Smooth muscle cell (in vitro differentiated cells): ENCODE measurements around the gene SLCO2A1. TPM values are rescaled to one million over a fixed set of nuclear protein-coding genes. Genes with fewer than 3 reads are reported as not detected.

Source experiments
- DNase-seq: peaks from one replicate; lab custom pipeline; 2025; ENCODE audit not compliant: unreplicated experiment; lab: John Stamatoyannopoulos, UW
- H2AFZ ChIP-seq: fragments of 200-600 bp; sonication (generic); 2 replicates; pipeline ENCODE4 v1.6.0; 2016; ENCODE audit warnings: antibody characterized with exemption, low read depth, mild to moderate bottlenecking
- H3F3A ChIP-seq: fragments of 200-600 bp; sonication (generic); 2 replicates; pipeline ENCODE4 v1.6.0; 2017; ENCODE audit warnings: antibody characterized with exemption, low read depth
- H3K27ac ChIP-seq: fragments of 200-600 bp; sonication (generic); 2 replicates; pipeline ENCODE4 v1.5.1; 2016; ENCODE audit warnings: low read depth, mild to moderate bottlenecking
- H3K27me3 ChIP-seq: fragments of 200-600 bp; sonication (generic); 2 replicates; pipeline ENCODE4 v1.6.1; 2016; ENCODE audit warnings: low read depth, mild to moderate bottlenecking
- H3K36me3 ChIP-seq: fragments of 200-600 bp; sonication (generic); 2 replicates; pipeline ENCODE4 v1.5.1; 2016; ENCODE audit warnings: low read depth
- H3K4me1 ChIP-seq: fragments of 200-600 bp; sonication (generic); 2 replicates; pipeline ENCODE4 v1.5.1; 2016; ENCODE audit warnings: low read depth
- H3K4me2 ChIP-seq: fragments of 200-600 bp; sonication (generic); 2 replicates; pipeline ENCODE4 v1.6.0; 2016; ENCODE audit warnings: mild to moderate bottlenecking
- H3K4me3 ChIP-seq: fragments of 200-600 bp; sonication (generic); 2 replicates; pipeline ENCODE4 v1.5.1; 2016; ENCODE audit warnings: mild to moderate bottlenecking
- H3K79me2 ChIP-seq: fragments of 200-600 bp; sonication (generic); 2 replicates; pipeline ENCODE4 v1.6.0; 2016; ENCODE audit warnings: low read depth, mild to moderate bottlenecking
- H3K9ac ChIP-seq: fragments of 200-600 bp; sonication (generic); 2 replicates; pipeline ENCODE4 v1.6.0; 2016; ENCODE audit warnings: low read depth
- H3K9me3 ChIP-seq: fragments of 200-600 bp; sonication (generic); replicated peaks from 2 replicates; pipeline ENCODE4 v1.5.1; 2016; ENCODE audit warnings: low read depth
- H4K20me1 ChIP-seq: fragments of 200-600 bp; sonication (generic); 2 replicates; pipeline ENCODE4 v1.6.0; 2016; ENCODE audit warnings: low read depth
- CTCF ChIP-seq: fragments of 200-600 bp; sonication (generic); IDR thresholded peaks from 2 replicates; pipeline ENCODE4 v1.5.1; 2017; ENCODE audit warnings: borderline replicate concordance, mild to moderate bottlenecking, antibody characterized with exemption; ENCODE audit not compliant: insufficient read depth, poor library complexity, severe bottlenecking
- WGBS: methylation state at CpG from one replicate; pipeline ENCODE4 v1.1.7; 2016; ENCODE audit warnings: low lambda C conversion rate; 5-methylcytosine and 5-hydroxymethylcytosine counted together
- polyA plus RNA-seq: library from polyadenylated mRNA; unstranded; fragments of >200 nt; fragmentation: Nextera tagmentation; extraction: Ambion mirVana; gene quantifications from 2 replicates; pipeline ENCODE4 v1.2.1, GENCODE V29; 2016
- total RNA-seq: library from RNA; depleted of rRNA; stranded (reverse); fragments of >200 nt; gene quantifications from 2 replicates; pipeline ENCODE4 v1.2.3, GENCODE V29; 2014

The SLCO2A1 gene
- total and polyA plus RNA-seq, 2 experiments from 2014 or later, result 7.7 to 14.2 TPM

- no peaks in the 10 kb centered on the region for H3K4me1 ChIP-seq
- H3F3A ChIP-seq, result no peaks in the 10 kb centered on the region
- no peak for TF ChIP-seq CTCF
- no peaks in the 10 kb centered on the region for H3K36me3 ChIP-seq
- H3K27me3 ChIP-seq, result no peaks in the 10 kb centered on the region
- no peak overlapping the region for H3K4me3 ChIP-seq
- H3K9me3 ChIP-seq, result no peaks in the 10 kb centered on the region
- no peak overlapping the region for H3K4me2 ChIP-seq
- no peak overlapping the region for H3K27ac ChIP-seq
- H4K20me1 ChIP-seq, result no peaks in the 10 kb centered on the region
- 97% methylated on average over 5 of the region's 5 CpGs for WGBS
- H3K79me2 ChIP-seq, result no peaks in the 10 kb centered on the region
- DNase-seq, result no peak
- no peak overlapping the region for H2AFZ ChIP-seq
- no peak overlapping the region for H3K9ac ChIP-seq
Observed at GRCh38 chr3:134054231-134054630, 24.5 kb upstream of the SLCO2A1 start.

GRCh38 chr3:134052370-134052769 lies 22.6 kb upstream of the SLCO2A1 start:
- no peak for DNase-seq
- Histone ChIP-seq H3F3A (no peaks in the 10 kb centered on the region), H2AFZ (no peak overlapping the region), H3K79me2 (no peaks in the 10 kb centered on the region), H3K4me3 (no peak overlapping the region), H3K9ac (no peak overlapping the region), H3K27ac (no peak overlapping the region), H3K4me2 (no peak overlapping the region), H3K4me1 (no peaks in the 10 kb centered on the region), H3K9me3 (no peaks in the 10 kb centered on the region), H3K36me3 (no peaks in the 10 kb centered on the region), H3K27me3 (no peaks in the 10 kb centered on the region), H4K20me1 (no peaks in the 10 kb centered on the region)
- WGBS, result 87% methylated on average over 4 of the region's 4 CpGs
- no peak for TF ChIP-seq CTCF

- H3K4me2 ChIP-seq, result no peak overlapping the region
- no peaks in the 10 kb centered on the region for H3F3A ChIP-seq
- no peaks in the 10 kb centered on the region for H3K9me3 ChIP-seq
- no peaks in the 10 kb centered on the region for H4K20me1 ChIP-seq
- no peak for TF ChIP-seq CTCF
- WGBS, result 71% methylated on average over 1 of the region's 1 CpG
- H3K79me2 ChIP-seq, result no peaks in the 10 kb centered on the region
- no peak overlapping the region for H3K4me3 ChIP-seq
- H3K27me3 ChIP-seq, result no peaks in the 10 kb centered on the region
- H2AFZ ChIP-seq, result no peak overlapping the region
- H3K4me1 ChIP-seq, result no peaks in the 10 kb centered on the region
- H3K27ac ChIP-seq, result no peak overlapping the region
- no peaks in the 10 kb centered on the region for H3K36me3 ChIP-seq
- no peak for DNase-seq
- H3K9ac ChIP-seq, result no peak overlapping the region
Observed at GRCh38 chr3:134049676-134050075, 20.0 kb upstream of the SLCO2A1 start.

GRCh38 chr3:134048278-134048996 lies 18.7 kb upstream of the SLCO2A1 start:
- Histone ChIP-seq H3K4me3 (no peak overlapping the region), H3K27me3 (no peaks in the 10 kb centered on the region), H3K9me3 (no peaks in the 10 kb centered on the region), H3F3A (no peaks in the 10 kb centered on the region), H2AFZ (no peak overlapping the region), H3K79me2 (no peaks in the 10 kb centered on the region), H3K4me1 (no peaks in the 10 kb centered on the region), H3K4me2 (no peak overlapping the region), H3K9ac (no peak overlapping the region), H3K36me3 (no peaks in the 10 kb centered on the region), H4K20me1 (no peaks in the 10 kb centered on the region), H3K27ac (no peak overlapping the region)
- no peak for TF ChIP-seq CTCF
- no peak for DNase-seq
- WGBS, result 97% methylated on average over 9 of the region's 9 CpGs
